Mammary epithelial cell (primary cell): ENCODE data around the gene CCDC91.

Experiments
- CTCF ChIP-seq, 2 donors: IDR thresholded peaks in 1 of 2; conservative IDR thresholded peaks in 1 of 2; 2 replicates each; pipeline ENCODE4 v1.5.1; 2011 to 2012; ENCODE audit warnings: inconsistent platforms in 2 of 2, low read length in 2 of 2, mild to moderate bottlenecking in 2 of 2, control low read depth in 1 of 2, low read depth in 1 of 2; ENCODE audit not compliant: insufficient read depth in 1 of 2; ENCODE audit errors: extremely low read depth in 1 of 2
- EZH2 ChIP-seq: IDR thresholded peaks from 2 replicates; pipeline ENCODE4 v1.6.1; 2012; ENCODE audit warnings: low read length, inconsistent platforms, borderline replicate concordance

- no peak for TF ChIP-seq CTCF (conservative IDR thresholded peaks at IDR 0.05 in 1 of 2, IDR thresholded peaks at IDR 0.05 in 1 of 2; ENCODE audit: extremely low read depth in 1 of 2, insufficient read depth in 1 of 2, low read depth in 1 of 2, low read length in 2 of 2)
- no peak for TF ChIP-seq EZH2
These were observed 350.1 kb downstream of the CCDC91 start for GRCh38 chr12:28540324-28540714.
